ENCODE data around the gene RPL19.
"Not testable (repeated sequence)": the region's sequence is repeated elsewhere in the genome, so short reads cannot be mapped to it uniquely, and the experiment has no call there.

The RPL19 gene

GRCh38 chr17:39244016-39244599, 44.0 kb downstream of the RPL19 start:
- DNase-seq (ENCODE audit: low read depth): no peak

- DNase-seq (ENCODE audit: low read depth): peak; percentile 88
These were observed 44.8 kb downstream of the RPL19 start for GRCh38 chr17:39244600-39245570.

- DNase-seq (ENCODE audit: low read depth): no peak
These were observed 46.2 kb downstream of the RPL19 start for GRCh38 chr17:39246274-39246673.

GRCh38 chr17:39250076-39250475, 50.0 kb downstream of the RPL19 start:
- not testable (repeated sequence) for DNase-seq (ENCODE audit: low read depth)

- no peak for DNase-seq (ENCODE audit: low read depth)
These were observed 51.9 kb downstream of the RPL19 start for GRCh38 chr17:39251997-39252396.

GRCh38 chr17:39252788-39253460, 52.8 kb downstream of the RPL19 start:
- DNase-seq (ENCODE audit: low read depth): no peak

Measured in stimulated activated CD8-positive, alpha-beta memory T cell treated with anti-CD3 and anti-CD28 coated beads, Interleukin-15, amount 100 ng/mL, for 1 hour (primary cell).